HG03135 (cell line): ENCODE results near the gene F11R.
"Not testable (repeated sequence)": the region's sequence is repeated elsewhere in the genome, so short reads cannot be mapped to it uniquely, and the experiment has no call there.

Experiments used
- ATAC-seq: cut with Tn5 transposase; IDR thresholded peaks from one replicate; pipeline ENCODE4 v1.9.1; 2021; ENCODE audit warnings: mild to moderate bottlenecking, moderate library complexity; ENCODE audit not compliant: unreplicated experiment

Gene F11R

DNA sequence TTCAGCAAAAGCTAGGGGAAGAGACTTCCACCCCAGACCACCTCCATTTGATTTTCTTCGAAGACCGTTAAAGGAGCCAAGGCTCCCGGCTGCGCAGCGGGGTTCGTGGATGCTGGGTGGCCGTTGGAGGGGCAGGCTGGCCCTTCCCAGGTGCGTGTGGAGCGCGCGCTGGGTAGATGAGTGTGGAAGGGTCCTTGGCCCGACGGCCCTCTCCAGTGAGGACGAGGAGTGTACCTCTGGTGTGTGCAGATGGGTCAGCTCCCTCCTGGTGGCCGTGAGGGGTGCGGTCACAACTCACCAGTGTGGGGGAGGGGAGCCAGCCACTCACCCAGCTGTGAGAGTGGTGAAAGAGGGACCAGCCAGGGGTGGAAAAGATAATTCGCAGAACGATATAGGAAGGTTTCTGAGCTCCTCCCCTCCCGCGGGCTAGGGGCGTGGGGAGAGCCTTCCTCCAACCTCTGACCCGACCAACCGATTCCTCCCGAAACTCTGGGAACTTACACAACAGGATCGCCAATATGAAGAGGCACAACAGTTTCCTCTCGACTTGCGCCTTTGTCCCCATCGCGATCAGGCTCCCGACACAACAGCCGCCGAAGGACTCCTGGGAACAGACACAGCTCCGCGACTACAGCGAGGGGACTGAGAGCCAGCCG is at the start of gene F11R:
Gene F11R, minus strand, starts transcription at position 644 of the 656 bp plus-strand sequence. Its CDS starts 79 bp downstream, at position 565.
- ATAC-seq = peak; percentile 57

DNA sequence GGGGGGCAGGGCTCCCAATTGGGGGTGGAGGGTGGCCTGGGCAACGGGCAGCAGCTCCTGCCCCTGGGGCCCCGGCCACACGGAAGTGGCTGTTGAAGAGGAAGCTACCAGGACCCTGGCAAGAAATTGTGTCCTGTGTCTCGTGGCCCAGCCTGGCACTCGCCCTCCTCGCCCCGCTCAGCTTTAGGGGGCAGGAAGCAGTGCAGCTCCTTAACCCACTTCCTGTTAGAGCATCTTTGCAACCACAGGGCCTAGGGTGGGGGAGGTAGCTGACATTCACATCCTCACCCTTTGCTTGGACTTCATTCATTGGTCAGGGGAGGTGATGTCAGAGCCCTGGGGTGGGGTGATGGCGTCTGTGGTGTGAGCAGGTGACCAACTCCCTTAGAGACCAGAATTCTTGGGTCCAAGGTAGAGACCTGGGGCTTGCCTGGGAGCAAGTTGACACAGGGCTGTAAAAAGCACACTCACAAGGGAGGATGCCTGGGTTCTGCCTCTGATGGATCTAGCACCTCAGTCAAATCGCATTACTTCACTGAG is 48.8 kb upstream of the F11R start, which contains the start of gene ARHGAP30:
Gene ARHGAP30, minus strand, starts transcription at position 161 of the 540 bp plus-strand sequence. CDS start 267 bp downstream, outside the sequence.
- peak; percentile 79 for ATAC-seq

DNA sequence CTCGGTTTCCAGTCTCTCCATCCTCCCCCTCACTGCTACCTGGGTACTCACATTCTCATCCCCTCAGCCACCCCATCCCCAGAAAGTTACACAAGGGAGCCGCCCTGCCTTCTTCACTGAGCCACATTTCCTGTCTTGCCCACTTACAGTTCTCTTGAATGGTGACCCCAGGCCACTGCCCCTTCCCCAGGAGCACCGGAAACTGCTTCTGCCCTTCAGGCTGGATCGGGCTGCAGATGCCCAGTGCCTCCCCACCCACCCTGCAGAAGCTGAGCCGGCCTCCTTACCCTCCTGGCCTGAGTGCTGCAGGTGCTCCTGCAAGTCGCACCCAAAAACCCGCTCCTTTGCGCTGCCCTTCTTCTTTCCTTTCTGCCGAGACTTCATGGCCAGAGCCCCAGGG is 48.3 kb upstream of the F11R start:
- no peak for ATAC-seq

DNA sequence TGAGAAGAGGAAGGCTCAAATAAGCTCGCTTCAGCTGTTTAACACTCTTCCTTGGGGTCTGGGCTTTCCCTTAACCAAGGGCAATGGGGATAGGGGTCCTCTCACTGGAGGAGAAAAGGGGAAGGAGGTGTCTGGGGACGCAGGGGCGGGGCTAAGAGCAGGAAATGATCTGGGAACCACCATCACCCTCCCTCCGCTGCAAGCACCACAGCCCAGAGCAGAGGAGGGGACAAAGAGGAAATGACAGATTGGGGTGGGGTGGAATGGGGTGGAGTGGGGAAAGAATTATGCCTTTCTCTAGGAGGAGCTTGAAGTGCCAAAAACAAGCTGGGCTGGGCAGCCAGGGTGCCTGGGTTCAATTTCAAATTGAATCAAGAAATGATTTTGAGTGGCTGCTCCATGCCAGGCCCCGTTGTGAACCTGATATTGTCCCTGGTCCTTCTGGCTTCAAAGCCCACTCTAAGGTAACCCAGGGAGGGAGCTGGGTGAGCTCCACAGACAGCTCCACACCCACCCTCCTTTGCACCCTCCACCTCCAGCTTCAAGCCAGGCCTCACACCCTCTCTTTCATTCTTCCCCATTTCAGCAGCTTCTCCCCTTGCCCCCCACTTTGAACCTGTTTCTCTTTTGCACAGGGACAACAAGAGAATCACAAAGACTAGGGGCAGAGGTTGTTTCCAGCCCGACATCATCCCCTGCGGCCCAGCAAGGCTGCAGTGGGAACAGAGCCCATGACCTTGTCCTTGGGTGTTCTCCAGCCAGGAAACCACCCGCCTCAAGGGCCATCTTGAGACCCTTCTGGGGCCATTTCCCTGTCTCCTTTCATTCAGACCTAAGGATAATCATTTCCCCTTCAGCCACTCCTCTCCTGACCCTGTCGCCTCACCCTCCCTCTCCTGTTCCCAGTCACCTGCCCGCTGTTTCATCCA is 47.6 kb upstream of the F11R start:
- peak; percentile 50 for ATAC-seq

DNA sequence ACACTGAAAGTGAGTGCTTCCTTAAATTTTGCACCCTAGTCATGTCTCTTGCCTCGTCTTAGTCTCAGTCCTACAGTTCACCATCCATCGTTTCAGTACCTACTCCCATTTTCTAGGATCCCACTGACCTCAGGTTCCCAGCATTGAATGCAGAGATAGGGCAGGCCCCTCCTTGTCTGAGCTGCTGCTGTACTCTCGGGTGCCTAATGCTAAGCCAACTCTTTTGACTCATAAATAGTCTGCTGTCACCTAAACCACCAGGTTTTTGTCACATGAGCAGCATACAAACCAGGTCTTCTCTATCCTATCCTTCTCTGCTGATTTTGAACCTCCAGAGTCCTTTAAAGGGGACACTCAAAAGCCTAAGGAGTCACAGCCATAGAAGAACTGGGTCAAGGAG is 45.7 kb upstream of the F11R start:
- ATAC-seq = no peak

DNA sequence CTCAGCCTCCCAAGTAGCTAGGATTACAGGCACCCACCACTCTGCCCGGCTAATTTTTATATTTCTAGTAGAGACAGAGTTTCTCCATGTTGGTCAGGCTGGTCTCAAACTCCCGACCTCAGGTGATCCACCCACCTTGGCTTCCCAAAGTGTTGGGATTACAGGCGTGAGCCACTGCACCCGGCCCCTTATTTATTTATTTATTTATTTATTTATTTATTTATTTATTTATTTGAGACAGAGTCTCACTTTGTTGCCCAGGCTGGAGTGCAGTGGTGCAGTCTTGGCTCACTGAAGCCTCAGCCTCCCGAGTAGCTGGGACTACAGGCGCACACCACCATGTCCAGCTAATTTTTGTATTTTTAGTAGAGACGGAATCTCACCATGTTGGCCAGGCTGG is 44.7 kb upstream of the F11R start:
- ATAC-seq = not testable (repeated sequence)

DNA sequence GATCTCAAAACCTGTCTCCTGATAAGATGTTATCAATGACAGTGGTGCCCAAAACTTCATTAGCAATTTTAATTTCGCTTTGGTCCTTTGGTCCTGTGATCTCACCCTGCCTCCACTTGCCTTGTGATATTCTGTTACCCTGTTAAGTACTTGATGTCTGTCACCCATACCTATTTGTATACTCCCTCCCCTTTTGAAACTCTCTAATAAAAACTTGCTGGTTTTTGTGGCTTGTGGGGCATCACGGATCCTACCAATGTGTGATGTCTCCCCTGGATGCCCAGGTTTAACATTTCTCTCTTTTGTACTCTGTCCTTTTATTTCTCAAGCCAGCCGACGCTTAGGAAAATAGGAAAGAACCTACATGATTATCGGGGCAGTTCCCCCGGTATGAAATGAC is 43.0 kb upstream of the F11R start:
- ATAC-seq = not testable (repeated sequence)

DNA sequence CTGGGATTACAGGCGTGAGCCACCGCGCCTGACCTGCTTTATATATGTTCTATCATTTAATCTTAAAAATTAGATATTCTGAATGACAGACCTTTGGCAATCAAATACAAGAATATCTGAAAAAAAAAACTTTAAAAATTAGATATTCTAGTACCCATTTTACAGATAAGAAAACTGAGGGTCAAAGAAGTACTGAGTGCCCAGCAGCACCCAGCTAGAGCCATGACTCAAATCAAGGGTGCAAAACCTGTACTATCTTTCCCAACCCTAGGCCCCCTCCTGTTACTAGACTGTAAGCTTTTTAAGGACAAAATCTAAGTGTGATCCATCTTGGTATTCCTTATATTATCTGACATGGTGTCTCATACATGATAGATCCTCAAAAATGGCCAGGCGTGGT is 40.5 kb upstream of the F11R start:
- ATAC-seq = no peak

DNA sequence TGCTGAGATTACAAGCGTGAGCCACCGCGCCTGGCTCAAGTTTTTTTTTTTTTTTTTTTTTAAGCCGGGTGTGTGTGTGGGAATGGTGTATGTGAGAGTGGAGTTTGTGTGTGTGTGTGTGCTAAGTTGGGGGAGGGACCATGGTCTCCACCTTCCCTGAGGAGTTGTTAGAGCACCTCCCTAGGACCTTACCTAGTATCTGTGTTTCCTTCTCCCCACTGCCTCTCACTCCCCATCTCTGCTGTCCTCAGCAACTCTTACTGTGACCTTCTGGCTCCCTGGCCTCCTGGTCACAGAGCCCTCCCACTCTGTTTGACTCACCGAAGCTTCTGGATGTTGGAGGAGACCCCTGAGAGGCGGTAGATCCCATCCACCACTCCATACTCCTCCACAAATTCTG is 38.3 kb upstream of the F11R start:
- ATAC-seq = no peak

DNA sequence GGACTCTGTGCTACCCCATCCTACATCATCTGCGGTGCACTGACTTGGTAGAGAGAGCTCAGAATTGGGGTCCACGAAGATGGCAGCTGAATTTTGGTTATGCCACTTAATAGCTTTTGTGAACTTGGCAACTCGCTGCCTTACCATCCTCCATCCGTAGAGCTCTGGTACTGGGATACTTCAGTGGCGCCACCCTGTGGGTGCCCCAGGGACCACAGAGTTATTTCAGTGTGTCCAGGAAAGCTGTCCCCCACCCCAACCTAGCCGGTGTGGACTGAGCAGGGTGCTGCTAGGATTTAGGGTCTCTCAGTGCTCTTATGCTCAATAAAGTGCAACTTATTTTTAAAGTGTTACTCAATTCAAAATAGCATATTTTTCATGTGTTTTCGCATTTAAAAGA is 33.9 kb upstream of the F11R start:
- no peak for ATAC-seq

DNA sequence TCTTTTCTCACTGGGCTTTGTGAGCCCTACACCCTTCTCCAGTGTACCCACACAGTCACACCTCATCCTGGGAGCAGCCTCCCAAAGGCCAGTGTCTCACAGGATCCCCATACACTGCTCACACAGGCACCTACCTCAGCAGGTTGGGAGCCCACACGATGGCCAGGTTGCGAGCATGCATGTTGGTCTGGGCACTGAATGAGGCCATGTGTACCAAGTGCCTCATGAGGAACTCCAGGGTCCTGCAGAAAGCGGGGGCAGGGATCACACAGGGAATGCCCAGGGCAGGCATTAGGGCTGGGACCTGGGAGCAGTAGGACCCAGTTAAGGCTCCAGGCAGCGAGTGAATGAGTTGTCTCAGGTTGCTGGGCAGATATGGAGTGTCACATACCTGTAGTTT is 33.3 kb upstream of the F11R start:
- ATAC-seq = no peak

DNA sequence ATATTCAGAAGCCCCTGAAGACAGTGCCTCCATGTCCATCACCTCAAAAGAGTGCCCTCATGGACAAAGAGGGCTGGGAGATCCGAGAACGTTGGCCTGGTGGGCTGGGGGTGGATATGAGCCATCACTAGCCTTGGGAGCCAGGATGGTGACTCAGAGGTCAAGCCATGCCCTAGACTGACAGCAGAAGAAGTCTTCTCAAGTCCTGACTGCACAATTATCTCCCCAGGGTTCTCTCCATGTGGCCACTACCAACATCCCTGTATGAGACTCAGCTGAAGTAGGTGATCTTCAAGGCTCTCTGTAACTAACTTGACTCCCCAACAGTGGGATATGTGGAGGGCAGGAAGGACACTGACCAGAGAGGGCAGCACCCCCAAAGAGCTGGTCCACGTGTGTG is 31.9 kb upstream of the F11R start:
- ATAC-seq = no peak

DNA sequence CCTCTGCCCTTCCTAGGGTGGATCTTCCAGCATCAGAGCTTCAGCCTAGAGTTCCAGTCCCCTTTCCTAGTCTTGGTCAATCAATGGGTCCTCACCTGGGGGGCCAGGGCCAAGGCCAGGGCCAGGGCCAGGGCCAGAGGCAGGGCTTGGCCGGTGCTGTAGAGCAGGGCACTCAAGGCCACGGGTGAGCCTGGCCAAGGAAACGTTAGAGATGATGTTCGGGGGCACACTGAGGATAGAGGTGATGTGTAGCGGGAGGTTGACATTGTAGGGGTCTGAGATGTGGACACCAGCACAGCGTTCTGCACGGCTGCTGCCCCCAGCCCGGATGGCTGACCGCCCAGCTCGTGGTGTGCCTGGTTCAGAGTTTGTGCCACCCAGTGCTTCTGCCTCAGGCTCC is 30.3 kb upstream of the F11R start:
- ATAC-seq = no peak

DNA sequence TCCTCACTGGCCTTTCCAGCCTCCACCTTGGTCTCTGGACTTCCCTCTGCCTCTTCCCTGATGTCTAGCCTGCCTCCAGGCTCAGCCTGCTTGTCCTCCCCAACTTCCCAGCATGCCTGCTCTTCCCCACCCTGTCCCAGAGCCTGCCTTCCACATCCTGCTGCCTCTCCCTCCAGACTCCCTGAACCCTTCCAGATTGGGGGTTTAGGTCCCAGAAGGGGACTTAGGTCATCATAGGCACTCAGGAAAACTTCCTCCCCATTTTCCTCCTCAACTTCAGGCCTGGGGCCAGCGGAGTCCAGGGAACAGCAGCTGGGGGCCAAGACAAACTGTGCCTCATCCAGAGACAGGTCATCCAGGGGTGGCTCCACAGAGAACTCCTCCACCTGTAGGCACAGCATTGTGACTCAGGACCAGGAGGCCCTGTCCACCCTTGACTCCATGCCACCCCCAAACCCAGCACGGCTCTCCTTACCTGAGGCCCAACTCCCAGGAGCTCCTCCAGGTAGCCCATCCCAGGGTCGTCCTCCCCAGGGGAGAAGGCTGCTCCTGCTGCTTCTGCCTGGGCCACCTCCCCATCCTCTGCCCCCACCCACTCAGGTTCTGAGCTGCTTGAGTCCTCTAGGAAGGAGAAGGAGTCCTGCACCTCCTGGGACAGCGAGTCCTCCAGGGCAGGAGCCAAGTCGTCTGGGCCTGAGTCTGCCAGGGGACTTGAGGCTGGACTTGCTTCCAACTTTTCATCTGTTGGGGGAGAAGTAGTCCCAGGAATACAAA is 28.2 kb upstream of the F11R start:
- ATAC-seq = no peak

DNA sequence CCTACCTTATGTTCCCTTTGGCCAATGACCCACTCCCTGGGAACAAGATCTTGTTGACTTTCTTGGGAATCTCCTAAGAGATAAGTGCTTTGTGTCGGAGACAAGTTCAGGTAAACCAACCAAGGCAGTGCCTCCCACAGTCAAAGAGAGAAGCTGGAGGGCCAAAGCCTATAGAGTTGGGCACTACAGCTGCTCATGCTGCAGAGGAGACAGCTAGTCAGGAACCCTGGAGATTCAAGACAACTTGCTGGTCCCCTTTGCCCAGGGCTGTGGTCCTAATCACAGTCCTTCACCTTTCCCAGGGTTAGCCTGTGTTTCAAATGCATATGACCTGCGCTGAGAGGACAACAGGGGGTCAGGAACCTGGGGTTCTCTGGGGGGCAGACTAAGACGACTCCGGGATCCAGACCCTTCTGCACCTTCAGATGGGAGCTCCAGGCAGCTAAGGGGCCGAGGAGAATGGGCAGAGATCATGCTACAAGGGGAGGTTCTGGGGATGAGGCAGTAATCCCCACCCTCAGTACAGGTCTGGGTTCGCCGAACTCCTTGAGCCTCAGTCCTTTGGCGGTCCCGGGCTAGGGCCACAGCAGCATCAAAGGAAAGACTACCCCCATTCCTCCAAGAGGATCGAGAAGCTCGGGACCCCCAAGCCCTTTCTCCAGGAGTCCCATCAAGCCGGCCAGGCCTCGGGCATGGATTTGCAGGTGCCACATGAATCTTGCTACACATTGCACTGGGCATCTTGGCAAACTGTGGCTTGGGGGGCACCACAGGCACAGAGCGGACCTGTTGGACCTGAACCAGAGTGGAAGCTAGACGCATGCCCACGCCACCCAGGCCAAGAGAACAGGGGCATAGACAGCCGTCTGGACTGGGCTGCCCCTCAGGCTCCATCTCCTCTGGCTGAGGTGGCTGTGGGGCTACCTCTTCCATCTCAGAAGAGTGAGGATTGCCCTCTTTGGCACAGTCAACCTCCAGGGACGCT is 26.8 kb upstream of the F11R start:
- ATAC-seq = no peak

DNA sequence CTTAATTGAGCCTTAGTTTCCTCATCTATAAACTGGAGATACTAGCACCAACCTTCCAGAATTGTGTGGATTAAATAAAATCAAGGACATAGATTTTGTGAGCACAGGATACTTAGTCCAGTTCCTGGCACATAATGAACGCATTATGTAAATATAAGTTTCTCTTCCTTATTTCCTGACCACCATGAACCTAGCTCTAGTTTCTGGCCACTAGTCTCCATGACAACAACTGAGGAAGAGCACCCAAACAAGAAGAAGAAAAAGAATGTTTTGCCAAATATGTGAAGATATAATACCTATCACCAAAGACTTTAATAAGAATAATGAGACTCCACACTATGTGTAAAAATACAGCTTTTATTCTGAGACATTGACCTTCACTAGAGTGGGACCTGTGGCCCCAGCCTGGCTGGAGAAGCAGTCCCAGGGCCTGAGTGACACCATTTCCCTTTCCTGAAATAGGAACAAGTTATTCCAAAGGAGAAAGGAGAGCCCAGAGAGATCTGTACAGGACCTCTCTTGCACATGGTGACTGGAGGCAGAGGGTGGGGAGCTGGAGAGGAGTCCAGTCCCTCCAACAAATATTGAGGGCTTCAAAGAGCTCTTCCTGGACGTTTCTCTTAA is 25.8 kb upstream of the F11R start:
- peak; percentile 38 for ATAC-seq

DNA sequence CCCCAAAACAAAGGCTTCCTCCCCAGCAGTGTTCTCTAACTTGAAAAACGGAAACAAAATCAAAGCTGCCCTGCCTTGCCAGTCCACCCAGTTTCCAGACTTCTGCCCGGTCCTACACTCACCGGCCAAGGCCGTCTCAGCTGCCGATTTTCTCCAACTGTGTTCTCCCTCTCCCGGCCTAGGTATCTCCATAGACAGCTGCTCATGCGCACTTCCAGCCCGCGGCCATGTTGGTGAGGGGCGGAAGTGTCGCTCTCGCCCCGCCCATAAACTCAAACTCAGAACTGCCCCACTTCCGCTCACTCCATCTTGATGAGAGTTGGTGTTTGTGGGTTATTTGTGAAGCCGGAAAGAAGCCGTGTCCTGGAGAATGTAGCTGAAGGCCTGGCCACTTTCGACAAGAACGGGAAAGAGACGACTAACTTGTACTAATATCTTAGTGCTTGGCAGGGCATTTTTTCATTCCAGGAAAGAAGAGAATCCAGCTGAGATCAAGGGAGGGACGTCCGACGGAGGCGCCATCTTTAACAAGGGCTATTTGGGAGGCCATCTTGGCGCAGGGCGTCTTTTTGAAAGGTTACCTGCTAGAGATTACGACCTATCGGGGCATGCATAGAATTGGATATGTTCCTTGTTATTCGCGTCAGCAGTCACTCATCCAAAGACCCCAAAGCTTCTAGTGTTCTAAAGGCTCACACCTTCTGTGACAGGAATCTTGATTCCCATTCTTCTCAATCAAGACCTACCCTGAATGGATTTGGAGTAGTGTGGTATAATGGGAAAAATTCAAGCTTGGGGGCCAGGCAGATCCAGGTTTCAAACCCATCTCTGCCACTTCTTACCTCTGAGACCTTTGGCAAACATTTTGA is 25.0 kb upstream of the F11R start, which contains the start of gene USF1:
Gene USF1, minus strand, starts transcription at position 242 of the 869 bp plus-strand sequence. CDS start 2,702 bp downstream, outside the sequence.
- peak; percentile 43 for ATAC-seq
